HG03103 (cell line): ENCODE results near the gene HOXA6.

ENCODE experiments used
- ATAC-seq: cut with Tn5 transposase; IDR thresholded peaks from one replicate; pipeline ENCODE4 v1.9.1; 2021; ENCODE audit warnings: low read depth; ENCODE audit not compliant: unreplicated experiment

HOXA6 gene

GRCh38 chr7:27112955-27113949 is 34.3 kb downstream of the HOXA6 start:
- no peak for ATAC-seq

GRCh38 chr7:27112361-27112760 is 35.2 kb downstream of the HOXA6 start:
- no peak for ATAC-seq

- no peak for ATAC-seq
Measured at GRCh38 chr7:27111751-27112277, 35.8 kb downstream of the HOXA6 start.

- ATAC-seq = no peak
Measured at GRCh38 chr7:27111042-27111750, 36.4 kb downstream of the HOXA6 start.

GRCh38 chr7:27110186-27111031 is 37.2 kb downstream of the HOXA6 start:
- ATAC-seq = no peak

- no peak for ATAC-seq
Measured at GRCh38 chr7:27109466-27110185, 37.9 kb downstream of the HOXA6 start.

GRCh38 chr7:27108390-27109127 is 39.0 kb downstream of the HOXA6 start:
- no peak for ATAC-seq

- ATAC-seq = no peak
Measured at GRCh38 chr7:27107391-27108381, 39.9 kb downstream of the HOXA6 start.

- ATAC-seq = no peak
Measured at GRCh38 chr7:27106901-27107240, 40.7 kb downstream of the HOXA6 start.

- ATAC-seq = no peak
Measured at GRCh38 chr7:27106181-27106900, 41.2 kb downstream of the HOXA6 start.

GRCh38 chr7:27105301-27106031 is 42.1 kb downstream of the HOXA6 start:
- no peak for ATAC-seq

GRCh38 chr7:27104341-27105058 is 43.1 kb downstream of the HOXA6 start:
- no peak for ATAC-seq

- no peak for ATAC-seq
Measured at GRCh38 chr7:27103489-27104226, 43.9 kb downstream of the HOXA6 start.

- ATAC-seq = no peak
Measured at GRCh38 chr7:27102581-27103442, 44.8 kb downstream of the HOXA6 start, which contains the start of gene HOXA2. Gene HOXA2, minus strand, starts transcription at chr7:27102683. Its CDS starts 183 bp downstream, at chr7:27102500.
